ENCODE data around the gene SOX9.
"Not testable (repeated sequence)": the region's sequence is repeated elsewhere in the genome, so short reads cannot be mapped to it uniquely, and the experiment has no call there.

Gene SOX9

GRCh38 chr17:72110942-72111318 is 9.9 kb upstream of the SOX9 start:
- no peak for DNase-seq (ENCODE audit: low read depth in 1 of 2, low spot score in 1 of 2)

DNA sequence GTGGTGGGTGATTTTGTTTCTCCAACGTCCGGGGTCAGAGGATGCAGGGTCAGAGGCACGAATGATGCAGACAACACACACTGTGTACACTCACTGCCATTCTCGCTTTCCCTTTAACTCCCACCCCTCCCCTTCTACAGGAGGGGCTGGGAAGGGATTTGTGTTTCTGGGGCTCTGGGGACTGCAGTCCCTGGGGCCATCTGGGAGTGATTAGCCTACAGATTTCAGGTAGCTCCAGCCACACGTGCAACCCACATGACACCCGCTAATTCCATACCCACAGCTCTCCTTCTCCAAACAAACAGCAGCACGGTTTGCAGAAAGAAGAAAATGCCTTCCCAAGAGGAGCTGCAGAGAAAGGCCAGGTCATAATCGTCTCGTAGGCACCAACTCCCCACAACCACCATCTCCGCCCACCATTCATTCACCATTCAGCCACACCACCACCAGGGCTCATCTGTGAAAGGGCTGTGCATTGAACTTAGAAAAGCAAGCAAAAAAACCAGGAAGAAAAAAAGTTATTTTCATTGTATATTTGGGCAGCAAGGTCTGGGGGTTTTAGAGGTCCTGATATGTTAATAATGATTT is 9.4 kb upstream of the SOX9 start:
- DNase-seq (ENCODE audit: low read depth in 1 of 2, low spot score in 1 of 2): no peak

- DNase-seq (ENCODE audit: low read depth in 1 of 2, low spot score in 1 of 2): not testable (repeated sequence)
Observed at GRCh38 chr17:72111926-72112325, 8.9 kb upstream of the SOX9 start.

DNA sequence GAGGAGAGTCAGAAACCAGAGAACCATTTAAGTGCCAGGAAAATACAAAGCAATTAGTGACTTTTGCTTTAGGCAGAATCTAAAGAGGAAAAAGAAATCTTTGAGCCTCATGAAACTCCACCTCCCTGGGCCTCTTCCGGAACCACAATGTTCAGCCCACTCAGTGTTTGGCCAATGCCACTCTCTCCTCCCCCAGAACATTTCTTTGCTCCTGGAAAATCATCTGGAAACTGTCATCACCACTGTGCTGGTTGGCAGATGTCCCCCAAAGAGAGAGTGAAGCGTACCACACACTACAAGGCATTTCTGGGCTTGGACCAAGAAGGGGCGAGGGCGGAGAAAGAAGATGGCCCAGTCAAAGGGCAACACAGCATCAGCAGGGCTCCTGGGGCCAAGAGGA is 7.1 kb upstream of the SOX9 start:
- no peak for DNase-seq (ENCODE audit: low read depth in 1 of 2, low spot score in 1 of 2)

GRCh38 chr17:72115781-72116525 is 4.9 kb upstream of the SOX9 start:
- no peak for DNase-seq (ENCODE audit: low read depth in 1 of 2, low spot score in 1 of 2)

GRCh38 chr17:72116661-72117521 is 3.9 kb upstream of the SOX9 start:
- DNase-seq (ENCODE audit: low read depth in 1 of 2, low spot score in 1 of 2): no peak

DNA sequence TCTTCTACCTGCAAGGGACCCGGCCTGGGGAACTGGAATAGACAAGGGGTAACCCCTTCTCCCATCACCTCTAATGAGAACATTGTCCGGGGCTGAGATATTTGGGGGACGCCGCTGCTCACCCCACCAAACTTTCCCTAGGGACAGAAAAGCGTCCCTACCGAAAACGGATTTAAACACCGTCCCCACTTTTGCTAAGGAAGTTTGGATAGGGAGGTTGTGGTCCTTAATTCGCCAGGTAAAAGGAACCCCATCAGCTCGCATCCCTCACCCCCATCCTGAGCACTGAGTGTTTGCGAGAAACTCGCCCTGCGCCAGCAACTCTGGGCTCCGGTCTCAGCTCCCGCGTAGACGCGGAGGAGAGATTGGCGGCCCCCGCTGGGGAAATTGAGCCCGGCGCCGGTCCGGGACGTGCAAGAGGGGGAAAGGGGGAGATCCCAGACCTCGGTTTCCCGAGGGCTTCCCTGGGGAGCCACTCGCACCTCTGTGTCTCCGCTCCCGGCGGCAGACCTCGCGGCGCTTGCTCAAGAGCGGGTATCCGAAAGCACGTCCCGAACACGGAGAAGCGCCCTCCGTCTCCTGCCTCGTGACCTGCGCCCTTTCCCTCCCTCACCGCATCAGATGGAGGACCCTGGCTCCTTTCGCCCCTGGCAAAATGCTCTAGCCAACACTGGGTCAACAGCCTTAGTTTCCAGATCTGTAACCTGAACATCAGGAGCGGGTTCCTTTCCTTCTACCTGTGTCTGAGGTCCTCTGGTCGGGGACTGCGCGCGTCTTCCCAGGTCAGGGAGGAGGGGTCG is 3.1 kb upstream of the SOX9 start:
- no peak for DNase-seq (ENCODE audit: low read depth in 1 of 2, low spot score in 1 of 2)

DNA sequence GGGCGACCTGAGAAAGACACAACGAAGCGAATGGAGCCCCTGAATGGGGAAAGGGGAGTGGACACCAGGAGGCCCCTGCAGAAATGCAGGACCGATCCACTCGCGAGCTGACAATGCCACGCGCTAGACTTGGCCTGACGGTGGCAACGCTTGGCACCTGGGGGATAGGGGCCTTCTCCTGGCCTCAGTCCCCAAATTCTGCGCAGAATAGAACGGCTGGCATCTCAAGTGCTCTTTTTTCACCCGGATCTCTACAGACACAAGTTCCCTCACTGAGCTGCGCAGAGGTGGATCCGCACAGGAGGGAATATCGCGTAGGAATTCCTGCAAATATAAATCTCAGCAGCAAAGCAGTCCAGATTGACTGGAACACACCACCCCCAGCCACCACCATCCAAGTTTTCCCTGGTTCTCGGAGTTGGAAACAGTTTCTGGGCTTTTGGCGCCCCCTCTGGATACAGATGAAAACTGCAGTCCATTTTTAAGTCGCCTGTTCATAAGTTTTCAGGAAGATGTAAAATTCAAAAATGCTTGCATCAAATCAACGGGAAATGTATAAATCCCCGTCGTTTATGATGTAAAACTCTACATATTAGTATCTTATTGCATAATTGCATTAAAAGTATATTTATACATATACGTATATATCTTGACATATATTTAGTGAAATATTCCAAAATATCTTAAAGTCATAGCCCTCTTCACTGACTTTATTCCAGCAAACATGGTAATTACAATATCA is 2.3 kb upstream of the SOX9 start:
- no peak for DNase-seq (ENCODE audit: low read depth in 1 of 2, low spot score in 1 of 2)

GRCh38 chr17:72119077-72119872 is 1.5 kb upstream of the SOX9 start:
- DNase-seq (ENCODE audit: low read depth in 1 of 2, low spot score in 1 of 2): no peak

DNA sequence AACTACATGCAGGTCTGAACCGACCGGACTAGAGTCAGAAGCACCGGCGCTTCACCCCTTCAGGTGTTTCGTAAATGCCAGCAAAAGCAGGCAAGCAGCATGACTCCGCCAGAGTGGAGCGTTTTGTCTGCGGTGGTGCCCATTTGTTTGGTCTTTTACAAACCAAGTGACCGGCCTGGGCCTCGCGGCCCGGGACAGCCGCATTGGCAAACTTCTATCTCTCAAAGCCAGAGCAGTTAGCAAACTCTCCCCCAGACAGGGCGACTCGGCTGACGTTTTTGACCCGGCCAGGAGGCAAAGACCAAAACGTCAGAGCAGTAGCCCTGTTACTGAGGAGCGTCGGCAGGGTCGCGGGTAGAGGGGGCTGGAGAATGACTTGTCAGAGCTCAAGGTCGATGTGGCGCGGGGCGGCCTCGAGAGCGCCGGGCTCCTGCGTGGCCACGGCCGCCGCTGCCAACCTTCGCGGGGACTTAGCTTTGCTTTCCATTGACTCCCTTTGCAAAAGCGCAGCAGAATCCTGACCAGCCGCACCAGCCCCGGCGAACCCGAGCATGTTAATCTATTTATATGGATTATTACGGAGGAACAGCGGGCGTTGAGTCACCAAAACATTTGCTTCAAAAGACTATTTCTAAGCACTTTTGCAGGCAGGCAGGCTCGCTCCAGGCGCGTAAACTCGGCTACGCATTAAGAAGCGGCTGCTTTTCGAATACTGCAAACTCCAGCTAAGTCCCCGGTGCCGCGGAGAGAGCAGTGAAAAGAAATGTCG is 763 bp upstream of the SOX9 start:
- no peak for DNase-seq (ENCODE audit: low read depth in 1 of 2, low spot score in 1 of 2)

DNA sequence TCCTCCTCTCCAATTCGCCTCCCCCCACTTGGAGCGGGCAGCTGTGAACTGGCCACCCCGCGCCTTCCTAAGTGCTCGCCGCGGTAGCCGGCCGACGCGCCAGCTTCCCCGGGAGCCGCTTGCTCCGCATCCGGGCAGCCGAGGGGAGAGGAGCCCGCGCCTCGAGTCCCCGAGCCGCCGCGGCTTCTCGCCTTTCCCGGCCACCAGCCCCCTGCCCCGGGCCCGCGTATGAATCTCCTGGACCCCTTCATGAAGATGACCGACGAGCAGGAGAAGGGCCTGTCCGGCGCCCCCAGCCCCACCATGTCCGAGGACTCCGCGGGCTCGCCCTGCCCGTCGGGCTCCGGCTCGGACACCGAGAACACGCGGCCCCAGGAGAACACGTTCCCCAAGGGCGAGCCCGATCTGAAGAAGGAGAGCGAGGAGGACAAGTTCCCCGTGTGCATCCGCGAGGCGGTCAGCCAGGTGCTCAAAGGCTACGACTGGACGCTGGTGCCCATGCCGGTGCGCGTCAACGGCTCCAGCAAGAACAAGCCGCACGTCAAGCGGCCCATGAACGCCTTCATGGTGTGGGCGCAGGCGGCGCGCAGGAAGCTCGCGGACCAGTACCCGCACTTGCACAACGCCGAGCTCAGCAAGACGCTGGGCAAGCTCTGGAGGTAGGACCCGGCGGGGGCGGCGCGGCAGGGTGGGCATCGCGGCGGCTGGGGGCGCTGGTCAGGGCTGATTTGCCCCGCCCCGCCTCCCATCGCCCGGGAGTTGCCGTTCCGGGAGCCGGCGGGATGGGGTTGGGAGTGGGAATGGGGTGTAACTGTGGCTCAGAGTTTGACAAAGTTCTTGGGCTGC is 567 bp downstream of the SOX9 start:
- no peak for DNase-seq (ENCODE audit: low read depth in 1 of 2, low spot score in 1 of 2)

DNA sequence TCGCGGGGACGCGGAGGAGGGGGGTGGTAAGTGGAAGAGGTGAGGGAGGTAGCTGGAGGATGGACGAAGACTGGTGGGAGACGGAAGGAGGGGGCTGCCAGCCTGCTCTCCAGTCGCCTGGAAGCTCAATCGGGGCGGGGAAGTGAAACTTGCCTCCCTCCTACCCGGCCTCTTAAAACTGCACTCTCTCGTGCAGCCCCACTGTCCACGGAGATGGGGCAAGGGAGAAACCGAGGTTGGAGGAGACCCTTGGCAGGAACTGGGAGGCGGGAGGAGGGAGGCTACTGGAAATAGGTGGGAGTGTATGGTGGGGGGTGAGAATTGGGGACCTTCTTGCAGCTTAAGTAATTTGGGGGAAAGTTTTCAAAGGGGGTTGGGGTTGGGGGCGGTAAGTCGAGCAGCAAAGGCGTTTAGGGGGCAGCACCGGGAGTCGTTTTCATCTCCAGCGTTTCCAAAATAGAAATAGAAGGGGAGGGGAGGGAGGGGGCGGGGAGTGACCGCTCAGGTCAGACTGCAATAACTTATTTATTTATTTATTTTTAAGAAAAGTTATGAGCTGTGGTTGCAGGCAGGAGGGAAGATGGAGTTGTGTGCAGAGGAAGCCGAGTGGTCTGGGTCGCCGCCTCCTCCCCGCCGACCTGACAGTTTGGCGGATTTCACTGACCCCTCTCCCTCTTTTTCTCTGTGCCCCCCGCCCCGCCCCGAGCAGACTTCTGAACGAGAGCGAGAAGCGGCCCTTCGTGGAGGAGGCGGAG is 1.4 kb downstream of the SOX9 start:
- no peak for DNase-seq (ENCODE audit: low read depth in 1 of 2, low spot score in 1 of 2)

DNA sequence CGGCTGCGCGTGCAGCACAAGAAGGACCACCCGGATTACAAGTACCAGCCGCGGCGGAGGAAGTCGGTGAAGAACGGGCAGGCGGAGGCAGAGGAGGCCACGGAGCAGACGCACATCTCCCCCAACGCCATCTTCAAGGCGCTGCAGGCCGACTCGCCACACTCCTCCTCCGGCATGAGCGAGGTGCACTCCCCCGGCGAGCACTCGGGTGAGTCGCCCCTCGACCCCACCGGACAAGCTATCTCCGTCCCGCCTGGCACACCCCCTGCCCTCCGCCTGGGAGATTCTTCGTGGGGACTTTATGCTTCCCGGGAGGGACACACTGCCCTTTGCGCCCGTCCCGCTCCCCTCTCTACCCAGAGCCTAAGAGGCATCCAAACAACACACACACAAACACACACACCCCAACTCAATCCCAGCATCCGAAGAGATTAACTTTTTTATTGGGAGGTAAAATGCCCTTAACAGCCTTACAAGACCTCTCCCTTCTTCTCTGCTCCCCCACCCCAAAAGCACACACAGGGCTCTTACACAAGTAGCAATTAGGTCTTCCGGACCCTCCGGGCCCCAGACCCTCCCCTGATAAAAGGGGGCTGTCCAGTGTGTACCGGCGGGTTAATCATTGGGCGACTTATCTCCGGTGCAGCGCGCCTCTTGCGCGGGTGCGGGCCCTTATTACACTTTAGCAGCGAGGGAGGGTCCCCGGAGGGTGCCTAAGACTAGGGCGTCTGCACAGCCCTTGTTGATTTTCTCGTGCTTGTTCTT is 2.1 kb downstream of the SOX9 start:
- DNase-seq (ENCODE audit: low read depth in 1 of 2, low spot score in 1 of 2): no peak

- no peak for DNase-seq (ENCODE audit: low read depth in 1 of 2, low spot score in 1 of 2)
Observed at GRCh38 chr17:72123530-72124437, 3.0 kb downstream of the SOX9 start.

DNA sequence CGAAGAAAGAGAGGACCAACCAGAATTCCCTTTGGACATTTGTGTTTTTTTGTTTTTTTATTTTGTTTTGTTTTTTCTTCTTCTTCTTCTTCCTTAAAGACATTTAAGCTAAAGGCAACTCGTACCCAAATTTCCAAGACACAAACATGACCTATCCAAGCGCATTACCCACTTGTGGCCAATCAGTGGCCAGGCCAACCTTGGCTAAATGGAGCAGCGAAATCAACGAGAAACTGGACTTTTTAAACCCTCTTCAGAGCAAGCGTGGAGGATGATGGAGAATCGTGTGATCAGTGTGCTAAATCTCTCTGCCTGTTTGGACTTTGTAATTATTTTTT is 3.6 kb downstream of the SOX9 start:
- DNase-seq (ENCODE audit: low read depth in 1 of 2, low spot score in 1 of 2): no peak

DNA sequence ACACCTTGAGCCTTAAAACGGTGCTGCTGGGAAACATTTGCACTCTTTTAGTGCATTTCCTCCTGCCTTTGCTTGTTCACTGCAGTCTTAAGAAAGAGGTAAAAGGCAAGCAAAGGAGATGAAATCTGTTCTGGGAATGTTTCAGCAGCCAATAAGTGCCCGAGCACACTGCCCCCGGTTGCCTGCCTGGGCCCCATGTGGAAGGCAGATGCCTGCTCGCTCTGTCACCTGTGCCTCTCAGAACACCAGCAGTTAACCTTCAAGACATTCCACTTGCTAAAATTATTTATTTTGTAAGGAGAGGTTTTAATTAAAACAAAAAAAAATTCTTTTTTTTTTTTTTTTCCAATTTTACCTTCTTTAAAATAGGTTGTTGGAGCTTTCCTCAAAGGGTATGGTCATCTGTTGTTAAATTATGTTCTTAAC is 4.4 kb downstream of the SOX9 start:
- DNase-seq (ENCODE audit: low read depth in 1 of 2, low spot score in 1 of 2): no peak

Data from stimulated activated CD4-positive, alpha-beta T cell treated with anti-CD3 and anti-CD28 coated beads, Interleukin-15, amount 100 ng/mL, for 1 hour (primary cell).